ENCODE data around the gene IRF9. TPM values are rescaled to one million over a fixed set of nuclear protein-coding genes. Genes with fewer than 3 reads are reported as not detected.

The IRF9 gene
- total RNA-seq, 1 experiment from 2014 or later = 27.6 TPM

DNA sequence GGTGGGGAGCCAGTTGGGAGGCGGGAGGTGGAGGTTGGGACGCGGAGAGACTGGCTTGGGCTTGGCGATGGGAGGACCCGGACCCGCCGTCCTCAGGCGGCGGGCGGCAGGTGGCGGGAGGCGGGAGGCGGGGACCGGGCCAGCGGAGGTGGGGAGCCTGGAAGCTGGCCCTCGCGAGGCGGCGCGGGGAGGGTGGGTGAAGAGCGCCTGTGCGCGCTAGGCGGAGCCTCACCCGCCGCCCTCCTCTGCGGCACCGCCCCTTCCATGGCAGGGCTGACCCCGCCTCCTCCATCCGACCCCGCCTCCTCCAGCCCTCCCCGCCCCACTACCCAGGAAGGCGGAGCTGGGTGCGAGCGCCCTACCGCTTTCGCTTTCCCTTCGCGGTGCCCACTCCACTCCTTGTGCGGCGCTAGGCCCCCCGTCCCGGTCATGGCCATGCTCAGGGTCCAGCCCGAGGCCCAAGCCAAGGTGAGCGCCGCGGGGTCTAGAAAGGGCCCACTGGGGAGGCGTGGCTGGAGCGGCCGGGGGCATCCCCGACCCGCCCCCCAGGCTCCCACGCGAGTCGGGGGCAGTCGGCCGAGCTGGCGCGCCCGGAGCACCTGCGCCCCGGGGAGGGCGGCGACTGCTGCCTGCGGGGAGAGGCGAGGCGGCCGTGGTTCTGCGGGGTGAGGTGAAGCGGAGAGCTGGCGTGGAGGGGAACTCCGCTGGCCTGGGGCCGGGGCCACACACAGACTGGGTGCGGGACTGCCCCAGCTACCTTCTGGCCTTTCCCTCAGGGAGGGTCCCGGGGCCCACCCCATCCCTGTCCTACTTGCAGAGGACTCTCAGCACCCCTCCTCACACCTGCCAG lies 25.0 kb upstream of the IRF9 start, which contains the start of gene PSME1:
Gene PSME1, plus strand, starts transcription at position 361 of the 850 bp plus-strand sequence. Its CDS starts 69 bp downstream, at position 430.
- peak within 1 kb of the TSS; percentile 55 to 93 (median 82); a peak in 5 of 7 replicates for H3K27ac Mint-ChIP-seq

More for the DNA sequence above, 25.0 kb upstream of the IRF9 start, which contains the start of gene PSME1:
- TF ChIP-seq CTCF (conservative IDR thresholded peaks at IDR 0.05) = no peak
- H3K79me2 ChIP-seq (ENCODE audit: insufficient read depth, low read length) = peaks cover 3% of the 10 kb centered on the region; the same call in 1 of the 2 replicates
- Mint-ChIP-seq H3K9me3 (0 out of 5 replicates have a peak, but pooled peaks cover 0 to 2% of the 10 kb centered on the region in 2 experiments), H3K27me3 (ENCODE audit: low read depth) (no peaks in the 10 kb centered on the region), H3K4me3 (peak within 1 kb of the TSS; percentile 82 to 89), H3K4me1 (peaks cover 28 to 33% of the 10 kb centered on the region in 2 experiments), H3K36me3 (ENCODE audit: insufficient read depth in 1 of 3, low read depth in 3 of 3) (peaks cover 22 to 34% (median 27%) of the 10 kb centered on the region in 3 experiments)
- no peak within 1 kb of the TSS for H2BK5ac ChIP-seq (ENCODE audit: insufficient read length, low read length)
- H3K4me2 ChIP-seq (ENCODE audit: insufficient read depth, insufficient read length, low read length) = peak within 1 kb of the TSS; percentile 64
- peaks cover 2% of the 10 kb centered on the region for H3K79me1 ChIP-seq (ENCODE audit: insufficient read depth, low read depth, low read length, poor library complexity, severe bottlenecking)
- no peak within 1 kb of the TSS for H3T11ph ChIP-seq (ENCODE audit: low read length)
- H2AK5ac ChIP-seq (ENCODE audit: insufficient read length, low read length) = no peak within 1 kb of the TSS
- peak; percentile 93 for DNase-seq
- no peak within 1 kb of the TSS for H4K8ac ChIP-seq (replicated peaks; ENCODE audit: insufficient read length, low read depth, low read length)
- H3K4me1 ChIP-seq (ENCODE audit: insufficient read depth, low read length) = no peaks in the 10 kb centered on the region
- no peak within 1 kb of the TSS for H3K56ac ChIP-seq (ENCODE audit: insufficient read length, low read depth, low read length)
- H2BK12ac ChIP-seq (ENCODE audit: insufficient read length, low read depth, low read length) = no peak within 1 kb of the TSS
- no CpG with 5 or more reads among the region's 75 CpGs for WGBS (ENCODE audit: extremely low coverage, insufficient read length, low lambda C conversion rate)
- no peaks in the 10 kb centered on the region for H3K27me3 ChIP-seq (ENCODE audit: insufficient read depth, low read length)
- 0 out of 2 replicates have a peak within 1 kb of the TSS, but pooled peaks have one; percentile 59 for H3K14ac ChIP-seq (ENCODE audit: insufficient read depth, low read length)
- no peak within 1 kb of the TSS for H3K9ac ChIP-seq (ENCODE audit: extremely low read depth, insufficient read length, low read length)
- no peak within 1 kb of the TSS for H4K91ac ChIP-seq (ENCODE audit: insufficient read length, low read depth, low read length)
- H3K4ac ChIP-seq (ENCODE audit: low read depth, low read length) = no peak within 1 kb of the TSS
- H3K27ac ChIP-seq (ENCODE audit: insufficient read length, low read depth, low read length) = no peak within 1 kb of the TSS
- no peak within 1 kb of the TSS for H2AFZ ChIP-seq (ENCODE audit: low read length)
- H3K18ac ChIP-seq (ENCODE audit: insufficient read length, low read depth, low read length) = no peak within 1 kb of the TSS
- no peak within 1 kb of the TSS for H2BK120ac ChIP-seq (ENCODE audit: low read depth, low read length, poor library complexity, severe bottlenecking)
- H2BK15ac ChIP-seq (ENCODE audit: low read depth, low read length) = no peak within 1 kb of the TSS
- H2BK20ac ChIP-seq (ENCODE audit: low read depth, low read length, poor library complexity, severe bottlenecking) = no peak within 1 kb of the TSS
- H3K23ac ChIP-seq (ENCODE audit: insufficient read length, low read depth, low read length) = no peak within 1 kb of the TSS
- H3K23me2 ChIP-seq (ENCODE audit: insufficient read length, low read depth, low read length, poor library complexity, severe bottlenecking) = peaks cover 10% of the 10 kb centered on the region
- no peak within 1 kb of the TSS for H4K5ac ChIP-seq (ENCODE audit: insufficient read length, low read depth, low read length)
- H4K20me1 ChIP-seq (ENCODE audit: control insufficient read depth, insufficient read depth, insufficient read length) = no peaks in the 10 kb centered on the region
- no peaks in the 10 kb centered on the region for H3K9me3 ChIP-seq (ENCODE audit: control insufficient read depth, low read depth, low read length)

Measured in H9 (cell line).